Measurements from ENCODE around the gene UNC5C.

Gene UNC5C

GRCh38 chr4:95362906-95363558, 185.7 kb downstream of the UNC5C start:
- Mint-ChIP-seq H3K9me3 (no peaks in the 10 kb centered on the region), H3K36me3 (no peaks in the 10 kb centered on the region), H3K27ac (no peak overlapping the region), H3K4me1 (no peaks in the 10 kb centered on the region), H3K4me3 (no peak overlapping the region), H3K27me3 (no peaks in the 10 kb centered on the region)
- no peak for ATAC-seq (ENCODE audit: low read depth)
- no peak for DNase-seq (ENCODE audit: low spot score in 2 of 2)

GRCh38 chr4:95362066-95362465, 186.7 kb downstream of the UNC5C start:
- Mint-ChIP-seq H3K4me1 (no peaks in the 10 kb centered on the region), H3K9me3 (no peaks in the 10 kb centered on the region), H3K4me3 (no peak overlapping the region), H3K27ac (no peak overlapping the region), H3K27me3 (no peaks in the 10 kb centered on the region), H3K36me3 (no peaks in the 10 kb centered on the region)
- ATAC-seq (ENCODE audit: low read depth) (no peak), DNase-seq (ENCODE audit: low spot score in 2 of 2) (no peak)

- ATAC-seq (ENCODE audit: low read depth) = no peak
- H3K27me3 Mint-ChIP-seq = no peaks in the 10 kb centered on the region
- H3K27ac Mint-ChIP-seq = no peak overlapping the region
- no peak for DNase-seq (ENCODE audit: low spot score in 2 of 2)
- H3K9me3 Mint-ChIP-seq = no peaks in the 10 kb centered on the region
- no peaks in the 10 kb centered on the region for H3K4me1 Mint-ChIP-seq
- no peaks in the 10 kb centered on the region for H3K36me3 Mint-ChIP-seq
- H3K4me3 Mint-ChIP-seq = no peak overlapping the region
Observed at GRCh38 chr4:95361696-95361965, 187.1 kb downstream of the UNC5C start.

GRCh38 chr4:95360906-95361695, 187.7 kb downstream of the UNC5C start:
- no peaks in the 10 kb centered on the region for H3K27me3 Mint-ChIP-seq
- H3K4me3 Mint-ChIP-seq = no peak overlapping the region
- no peaks in the 10 kb centered on the region for H3K36me3 Mint-ChIP-seq
- H3K4me1 Mint-ChIP-seq = no peaks in the 10 kb centered on the region
- no peaks in the 10 kb centered on the region for H3K9me3 Mint-ChIP-seq
- H3K27ac Mint-ChIP-seq = no peak overlapping the region
- no peak for DNase-seq (ENCODE audit: low spot score in 2 of 2)
- ATAC-seq (ENCODE audit: low read depth) = no peak

- no peak overlapping the region for H3K27ac Mint-ChIP-seq
- no peak overlapping the region for H3K4me3 Mint-ChIP-seq
- DNase-seq (ENCODE audit: low spot score in 2 of 2) (no peak), ATAC-seq (ENCODE audit: low read depth) (no peak)
- H3K9me3 Mint-ChIP-seq = no peaks in the 10 kb centered on the region
- no peaks in the 10 kb centered on the region for H3K27me3 Mint-ChIP-seq
- no peaks in the 10 kb centered on the region for H3K36me3 Mint-ChIP-seq
- H3K4me1 Mint-ChIP-seq = no peaks in the 10 kb centered on the region
Observed at GRCh38 chr4:95360256-95360903, 188.4 kb downstream of the UNC5C start.

- Mint-ChIP-seq H3K27me3 (no peaks in the 10 kb centered on the region), H3K4me1 (no peaks in the 10 kb centered on the region), H3K27ac (no peak overlapping the region), H3K4me3 (no peak overlapping the region), H3K36me3 (no peaks in the 10 kb centered on the region), H3K9me3 (peaks cover 3% of the 10 kb centered on the region)
- ATAC-seq (ENCODE audit: low read depth) = no peak
- DNase-seq (ENCODE audit: low spot score in 2 of 2) = no peak
Observed at GRCh38 chr4:95358421-95358820, 190.4 kb downstream of the UNC5C start.

- DNase-seq (ENCODE audit: low spot score in 2 of 2) = no peak
- Mint-ChIP-seq H3K4me1 (no peaks in the 10 kb centered on the region), H3K9me3 (peaks cover 9% of the 10 kb centered on the region), H3K36me3 (no peaks in the 10 kb centered on the region), H3K4me3 (no peak overlapping the region), H3K27me3 (no peaks in the 10 kb centered on the region), H3K27ac (no peak overlapping the region)
- no peak for ATAC-seq (ENCODE audit: low read depth)
Observed at GRCh38 chr4:95355021-95355420, 193.8 kb downstream of the UNC5C start.

- Mint-ChIP-seq H3K36me3 (no peaks in the 10 kb centered on the region), H3K27me3 (no peaks in the 10 kb centered on the region), H3K4me1 (no peaks in the 10 kb centered on the region), H3K9me3 (peaks cover 29% of the 10 kb centered on the region), H3K27ac (no peak overlapping the region), H3K4me3 (no peak overlapping the region)
- DNase-seq (ENCODE audit: low spot score in 2 of 2) (no peak), ATAC-seq (ENCODE audit: low read depth) (no peak)
Observed at GRCh38 chr4:95348418-95348817, 200.4 kb downstream of the UNC5C start.

GRCh38 chr4:95343235-95343634, 205.5 kb downstream of the UNC5C start:
- no peak overlapping the region for H3K27ac Mint-ChIP-seq
- no peak overlapping the region for H3K4me3 Mint-ChIP-seq
- no peaks in the 10 kb centered on the region for H3K36me3 Mint-ChIP-seq
- H3K4me1 Mint-ChIP-seq = no peaks in the 10 kb centered on the region
- no peak for ATAC-seq (ENCODE audit: low read depth)
- peaks cover 22% of the 10 kb centered on the region for H3K9me3 Mint-ChIP-seq
- H3K27me3 Mint-ChIP-seq = no peaks in the 10 kb centered on the region
- no peak for DNase-seq (ENCODE audit: low spot score in 2 of 2)

- no peaks in the 10 kb centered on the region for H3K4me1 Mint-ChIP-seq
- DNase-seq (ENCODE audit: low spot score in 2 of 2) (no peak), ATAC-seq (ENCODE audit: low read depth) (no peak)
- no peak overlapping the region for H3K4me3 Mint-ChIP-seq
- H3K27ac Mint-ChIP-seq = no peak overlapping the region
- H3K27me3 Mint-ChIP-seq = no peaks in the 10 kb centered on the region
- H3K36me3 Mint-ChIP-seq = no peaks in the 10 kb centered on the region
- peaks cover 10% of the 10 kb centered on the region for H3K9me3 Mint-ChIP-seq
Observed at GRCh38 chr4:95340191-95340590, 208.6 kb downstream of the UNC5C start.

- H3K4me1 Mint-ChIP-seq = no peaks in the 10 kb centered on the region
- H3K27ac Mint-ChIP-seq = no peak overlapping the region
- H3K9me3 Mint-ChIP-seq = no peaks in the 10 kb centered on the region
- no peaks in the 10 kb centered on the region for H3K36me3 Mint-ChIP-seq
- ATAC-seq (ENCODE audit: low read depth) (no peak), DNase-seq (ENCODE audit: low spot score in 2 of 2) (no peak)
- no peak overlapping the region for H3K4me3 Mint-ChIP-seq
- H3K27me3 Mint-ChIP-seq = no peaks in the 10 kb centered on the region
Observed at GRCh38 chr4:95325665-95326064, 223.1 kb downstream of the UNC5C start.

- no peak overlapping the region for H3K4me3 Mint-ChIP-seq
- H3K27ac Mint-ChIP-seq = no peak overlapping the region
- DNase-seq (ENCODE audit: low spot score in 2 of 2) (no peak), ATAC-seq (ENCODE audit: low read depth) (no peak)
- H3K4me1 Mint-ChIP-seq = no peaks in the 10 kb centered on the region
- no peaks in the 10 kb centered on the region for H3K9me3 Mint-ChIP-seq
- H3K36me3 Mint-ChIP-seq = no peaks in the 10 kb centered on the region
- no peaks in the 10 kb centered on the region for H3K27me3 Mint-ChIP-seq
Observed at GRCh38 chr4:95319169-95319568, 229.6 kb downstream of the UNC5C start.

GRCh38 chr4:95318483-95318882, 230.3 kb downstream of the UNC5C start:
- Mint-ChIP-seq H3K36me3 (no peaks in the 10 kb centered on the region), H3K4me1 (no peaks in the 10 kb centered on the region), H3K4me3 (no peak overlapping the region), H3K9me3 (no peaks in the 10 kb centered on the region), H3K27ac (no peak overlapping the region), H3K27me3 (no peaks in the 10 kb centered on the region)
- no peak for DNase-seq (ENCODE audit: low spot score in 2 of 2)
- no peak for ATAC-seq (ENCODE audit: low read depth)

GRCh38 chr4:95318044-95318443, 230.7 kb downstream of the UNC5C start:
- Mint-ChIP-seq H3K9me3 (no peaks in the 10 kb centered on the region), H3K27ac (no peak overlapping the region), H3K4me1 (no peaks in the 10 kb centered on the region), H3K27me3 (no peaks in the 10 kb centered on the region), H3K4me3 (no peak overlapping the region), H3K36me3 (no peaks in the 10 kb centered on the region)
- ATAC-seq (ENCODE audit: low read depth) = no peak
- DNase-seq (ENCODE audit: low spot score in 2 of 2) = no peak

Data from memory B cell (primary cell).